Osteoblast (primary cell): ENCODE results near the gene VIPR1. TPM values are rescaled to one million over a fixed set of nuclear protein-coding genes. Genes with fewer than 3 reads are reported as not detected.

Experiments used
- DNase-seq: peaks from one replicate; pipeline ENCODE4 v3.0.0; 2011; ENCODE audit warnings: low spot score, mixed read lengths; ENCODE audit not compliant: insufficient read length; ENCODE audit errors: missing footprints
- H2AFZ ChIP-seq: 2 replicates; pipeline ENCODE4 v1.6.0; 2011; ENCODE audit warnings: mild to moderate bottlenecking, low read length
- H3K27ac ChIP-seq: 2 replicates; pipeline ENCODE4 v1.5.1; 2011; ENCODE audit warnings: mild to moderate bottlenecking, low read depth, low read length, moderate library complexity
- H3K27me3 ChIP-seq: 2 replicates; pipeline ENCODE4 v1.6.0; 2012; ENCODE audit warnings: mild to moderate bottlenecking, control low read depth, inconsistent platforms, low read length, moderate library complexity; ENCODE audit not compliant: insufficient read depth
- H3K36me3 ChIP-seq: 2 replicates; pipeline ENCODE4 v1.5.1; 2011; ENCODE audit warnings: mild to moderate bottlenecking, low read length, control low read depth, moderate library complexity; ENCODE audit not compliant: insufficient read depth
- H3K4me1 ChIP-seq: 2 replicates; pipeline ENCODE4 v1.5.1; 2011; ENCODE audit warnings: mild to moderate bottlenecking, low read length, control low read depth, moderate library complexity; ENCODE audit not compliant: insufficient read depth
- H3K4me2 ChIP-seq: 2 replicates; pipeline ENCODE4 v1.6.0; 2011; ENCODE audit warnings: mild to moderate bottlenecking, low read length; ENCODE audit not compliant: insufficient read depth
- H3K4me3 ChIP-seq: fragments of 200-600 bp; sonication (generic); 3 replicates; pipeline ENCODE4 v1.5.1; 2012; ENCODE audit warnings: mild to moderate bottlenecking, low read length, inconsistent platforms; ENCODE audit not compliant: insufficient read depth
- H3K79me2 ChIP-seq: 2 replicates; pipeline ENCODE4 v1.6.0; 2012; ENCODE audit warnings: mild to moderate bottlenecking, low read length, control low read depth, inconsistent platforms; ENCODE audit not compliant: insufficient read depth
- H3K9me3 ChIP-seq: 2 replicates; pipeline ENCODE4 v1.5.1; 2011; ENCODE audit warnings: low read depth, low read length, control low read depth
- H4K20me1 ChIP-seq: 2 replicates; pipeline ENCODE4 v1.6.0; 2012; ENCODE audit warnings: mild to moderate bottlenecking, low read length, control low read depth; ENCODE audit not compliant: insufficient read depth
- CTCF ChIP-seq: IDR thresholded peaks from 2 replicates; pipeline ENCODE4 v1.5.1; 2011; ENCODE audit warnings: mild to moderate bottlenecking, low read depth, low read length, moderate library complexity; ENCODE audit errors: extremely low read depth
- total RNA-seq: library from RNA; depleted of rRNA; stranded (reverse); fragments of >200 nt; gene quantifications from 2 replicates; pipeline ENCODE4 v1.2.3, GENCODE V29; 2012

The VIPR1 gene
- total RNA-seq, 1 donor: not detected

GRCh38 chr3:42531470-42531869 lies 29.0 kb downstream of the VIPR1 start:
- no peaks in the 10 kb centered on the region for H3K79me2 ChIP-seq

GRCh38 chr3:42532229-42532628 lies 29.8 kb downstream of the VIPR1 start:
- Histone ChIP-seq H3K36me3 (no peaks in the 10 kb centered on the region), H3K27ac (no peak overlapping the region), H3K4me2 (no peak overlapping the region), H3K27me3 (no peaks in the 10 kb centered on the region), H2AFZ (no peak overlapping the region), H4K20me1 (no peaks in the 10 kb centered on the region), H3K4me3 (no peak overlapping the region), H3K9me3 (no peaks in the 10 kb centered on the region), H3K4me1 (no peaks in the 10 kb centered on the region), H3K79me2 (no peaks in the 10 kb centered on the region)
- DNase-seq: peak; percentile 38
- TF ChIP-seq CTCF: no peak

More at GRCh38 chr3:42531470-42531869, 29.0 kb downstream of the VIPR1 start:
- Histone ChIP-seq H4K20me1 (no peaks in the 10 kb centered on the region), H3K27ac (no peak overlapping the region), H3K4me3 (no peak overlapping the region), H3K36me3 (no peaks in the 10 kb centered on the region), H3K4me2 (no peak overlapping the region), H3K9me3 (no peaks in the 10 kb centered on the region), H2AFZ (no peak overlapping the region), H3K27me3 (no peaks in the 10 kb centered on the region), H3K4me1 (no peaks in the 10 kb centered on the region)
- TF ChIP-seq CTCF: no peak
- peak; percentile 71 for DNase-seq

GRCh38 chr3:42533161-42533897 lies 30.9 kb downstream of the VIPR1 start:
- no peak overlapping the region for H3K4me3 ChIP-seq

More at GRCh38 chr3:42533161-42533897, 30.9 kb downstream of the VIPR1 start:
- H3K4me2 ChIP-seq: no peak overlapping the region
- no peak overlapping the region for H3K27ac ChIP-seq
- no peak overlapping the region for H2AFZ ChIP-seq
- no peak for DNase-seq
- no peaks in the 10 kb centered on the region for H3K9me3 ChIP-seq
- H3K27me3 ChIP-seq: no peaks in the 10 kb centered on the region
- no peaks in the 10 kb centered on the region for H3K4me1 ChIP-seq
- H3K79me2 ChIP-seq: no peaks in the 10 kb centered on the region
- no peaks in the 10 kb centered on the region for H3K36me3 ChIP-seq
- H4K20me1 ChIP-seq: no peaks in the 10 kb centered on the region
- no peak for TF ChIP-seq CTCF
